ENCODE data around the gene HOXB9.

The HOXB9 gene

DNA sequence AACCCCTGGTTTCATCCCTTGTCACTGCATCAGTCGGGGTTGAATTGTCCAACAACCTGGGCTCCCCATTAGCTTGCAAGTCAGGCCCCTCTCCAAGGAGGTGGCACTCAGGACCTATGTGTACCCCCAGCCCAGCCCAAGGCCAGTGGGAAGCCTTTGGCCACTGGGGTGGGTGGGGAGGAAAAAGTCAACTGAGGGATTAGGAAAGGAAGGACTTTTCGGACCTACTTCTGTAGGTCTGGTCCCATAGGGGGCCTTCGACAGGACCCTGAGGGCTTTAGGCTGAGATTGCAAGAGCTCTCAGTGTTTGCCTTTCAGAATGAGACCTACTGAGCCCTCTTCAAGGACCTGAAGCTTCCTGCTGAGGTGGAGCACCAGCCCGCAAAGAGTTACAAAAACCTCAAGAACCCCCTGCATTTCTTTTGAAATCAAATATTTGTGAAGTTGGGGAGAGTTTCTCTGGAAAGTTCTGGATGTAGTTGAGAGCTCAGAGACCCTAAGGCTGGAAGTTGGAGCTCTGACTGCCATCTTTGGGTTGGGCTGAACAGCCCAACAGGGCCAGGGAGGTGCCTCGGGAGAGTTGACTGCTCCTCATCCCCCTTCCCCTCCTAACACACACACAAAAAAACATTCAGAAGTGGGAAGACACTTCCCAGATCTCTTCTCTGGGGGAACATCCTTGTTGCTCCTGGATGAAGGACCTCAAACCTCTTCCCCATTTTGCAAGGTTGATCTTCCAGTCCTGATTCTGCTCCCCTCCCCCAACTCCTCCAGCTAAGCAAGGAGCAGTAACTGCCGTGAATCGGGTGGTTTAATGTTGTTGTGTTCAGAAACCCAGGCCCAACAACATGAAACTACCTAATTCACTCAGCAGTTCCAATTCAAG is 5.8 kb upstream of the HOXB9 start:
- no peaks in the 10 kb centered on the region for H3K79me2 ChIP-seq (ENCODE audit: insufficient read depth, low read length)
- no peak overlapping the region for H3K27ac ChIP-seq (ENCODE audit: low read depth, low read length, poor library complexity, severe bottlenecking)
- H2AFZ ChIP-seq (ENCODE audit: low read length) = no peak overlapping the region
- H3K4me1 ChIP-seq (ENCODE audit: insufficient read depth, low read length, severe bottlenecking) = no peaks in the 10 kb centered on the region
- H3K9ac ChIP-seq (ENCODE audit: low read length) = no peak overlapping the region
- H3K9me2 ChIP-seq (ENCODE audit: low read depth, low read length) = no peaks in the 10 kb centered on the region
- H3K4me2 ChIP-seq (ENCODE audit: low read length) = no peak overlapping the region
- H4K20me1 ChIP-seq (ENCODE audit: insufficient read depth, low read length) = no peaks in the 10 kb centered on the region
- H3K9me3 ChIP-seq (ENCODE audit: low read length) = no peaks in the 10 kb centered on the region
- H3F3A ChIP-seq (ENCODE audit: insufficient read depth, low read length) = no peaks in the 10 kb centered on the region
- H3K4me3 ChIP-seq (ENCODE audit: low read depth, low read length, poor library complexity, severe bottlenecking) = no peak overlapping the region
- peaks cover 6% of the 10 kb centered on the region; the same call in 1 of the 2 replicates for H3K27me3 ChIP-seq (ENCODE audit: insufficient read depth, low read length)
- TF ChIP-seq EZH2 (IDR thresholded peaks at IDR 0.05; ENCODE audit: borderline replicate concordance, low read length) = no peak
- TF ChIP-seq, protein P1, sequence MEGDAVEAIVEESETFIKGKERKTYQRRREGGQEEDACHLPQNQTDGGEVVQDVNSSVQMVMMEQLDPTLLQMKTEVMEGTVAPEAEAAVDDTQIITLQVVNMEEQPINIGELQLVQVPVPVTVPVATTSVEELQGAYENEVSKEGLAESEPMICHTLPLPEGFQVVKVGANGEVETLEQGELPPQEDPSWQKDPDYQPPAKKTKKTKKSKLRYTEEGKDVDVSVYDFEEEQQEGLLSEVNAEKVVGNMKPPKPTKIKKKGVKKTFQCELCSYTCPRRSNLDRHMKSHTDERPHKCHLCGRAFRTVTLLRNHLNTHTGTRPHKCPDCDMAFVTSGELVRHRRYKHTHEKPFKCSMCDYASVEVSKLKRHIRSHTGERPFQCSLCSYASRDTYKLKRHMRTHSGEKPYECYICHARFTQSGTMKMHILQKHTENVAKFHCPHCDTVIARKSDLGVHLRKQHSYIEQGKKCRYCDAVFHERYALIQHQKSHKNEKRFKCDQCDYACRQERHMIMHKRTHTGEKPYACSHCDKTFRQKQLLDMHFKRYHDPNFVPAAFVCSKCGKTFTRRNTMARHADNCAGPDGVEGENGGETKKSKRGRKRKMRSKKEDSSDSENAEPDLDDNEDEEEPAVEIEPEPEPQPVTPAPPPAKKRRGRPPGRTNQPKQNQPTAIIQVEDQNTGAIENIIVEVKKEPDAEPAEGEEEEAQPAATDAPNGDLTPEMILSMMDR (IDR thresholded peaks at IDR 0.05; ENCODE audit: low read length) = no peak
- no peaks in the 10 kb centered on the region for H3K36me3 ChIP-seq (ENCODE audit: insufficient read depth, low read length)

DNA sequence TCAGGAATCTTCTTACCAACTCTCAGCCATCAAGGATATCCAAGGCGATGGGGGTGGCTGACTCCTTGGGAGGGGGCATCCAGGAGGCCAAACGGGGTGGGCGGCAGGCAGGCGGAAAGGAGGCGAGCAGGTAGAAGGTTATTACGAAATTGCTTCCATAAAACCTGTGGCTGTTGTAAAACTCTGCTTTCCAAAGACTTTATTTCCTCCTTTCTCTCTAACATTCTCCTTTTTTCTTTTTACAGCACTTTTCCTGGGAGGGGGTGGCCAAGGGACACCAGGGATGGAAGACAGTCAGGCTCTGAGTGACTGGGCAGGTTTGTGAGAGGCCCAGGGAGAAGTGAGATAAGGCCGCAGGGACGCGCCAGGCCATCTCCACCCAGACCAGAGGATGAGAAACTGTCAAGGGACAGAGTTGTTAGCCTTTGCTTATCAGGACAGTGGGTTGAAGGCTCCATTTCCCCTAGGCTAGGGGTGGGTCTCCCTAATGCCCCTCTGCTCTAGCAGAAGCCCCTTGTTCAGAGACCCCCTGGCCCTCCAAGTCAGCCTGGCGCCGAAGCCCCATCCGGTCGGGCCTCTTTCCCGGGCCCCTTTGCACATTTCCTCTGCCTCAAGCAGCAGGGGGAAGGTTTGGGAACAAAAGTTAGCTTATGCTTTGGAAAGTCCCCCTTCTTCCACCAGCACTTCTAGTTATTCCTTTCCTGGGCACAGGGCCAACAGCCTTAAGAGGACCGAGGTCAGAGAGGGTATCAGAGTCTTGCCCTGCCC is 5.0 kb upstream of the HOXB9 start:
- TF ChIP-seq EZH2 (IDR thresholded peaks at IDR 0.05; ENCODE audit: borderline replicate concordance, low read length) = no peak
- TF ChIP-seq, protein P1 (IDR thresholded peaks at IDR 0.05; ENCODE audit: low read length) = no peak
- Histone ChIP-seq H3K4me1 (ENCODE audit: insufficient read depth, low read length, severe bottlenecking) (no peaks in the 10 kb centered on the region), H3K79me2 (ENCODE audit: insufficient read depth, low read length) (no peaks in the 10 kb centered on the region), H3K4me2 (ENCODE audit: low read length) (no peak overlapping the region), H3F3A (ENCODE audit: insufficient read depth, low read length) (no peaks in the 10 kb centered on the region), H3K4me3 (ENCODE audit: low read depth, low read length, poor library complexity, severe bottlenecking) (no peak overlapping the region), H3K9me2 (ENCODE audit: low read depth, low read length) (no peaks in the 10 kb centered on the region), H4K20me1 (ENCODE audit: insufficient read depth, low read length) (no peaks in the 10 kb centered on the region), H3K9ac (ENCODE audit: low read length) (no peak overlapping the region), H3K27me3 (ENCODE audit: insufficient read depth, low read length) (peaks cover 6% of the 10 kb centered on the region; the same call in 1 of the 2 replicates), H3K9me3 (ENCODE audit: low read length) (no peaks in the 10 kb centered on the region), H2AFZ (ENCODE audit: low read length) (no peak overlapping the region), H3K36me3 (ENCODE audit: insufficient read depth, low read length) (no peaks in the 10 kb centered on the region), H3K27ac (ENCODE audit: low read depth, low read length, poor library complexity, severe bottlenecking) (no peak overlapping the region)

DNA sequence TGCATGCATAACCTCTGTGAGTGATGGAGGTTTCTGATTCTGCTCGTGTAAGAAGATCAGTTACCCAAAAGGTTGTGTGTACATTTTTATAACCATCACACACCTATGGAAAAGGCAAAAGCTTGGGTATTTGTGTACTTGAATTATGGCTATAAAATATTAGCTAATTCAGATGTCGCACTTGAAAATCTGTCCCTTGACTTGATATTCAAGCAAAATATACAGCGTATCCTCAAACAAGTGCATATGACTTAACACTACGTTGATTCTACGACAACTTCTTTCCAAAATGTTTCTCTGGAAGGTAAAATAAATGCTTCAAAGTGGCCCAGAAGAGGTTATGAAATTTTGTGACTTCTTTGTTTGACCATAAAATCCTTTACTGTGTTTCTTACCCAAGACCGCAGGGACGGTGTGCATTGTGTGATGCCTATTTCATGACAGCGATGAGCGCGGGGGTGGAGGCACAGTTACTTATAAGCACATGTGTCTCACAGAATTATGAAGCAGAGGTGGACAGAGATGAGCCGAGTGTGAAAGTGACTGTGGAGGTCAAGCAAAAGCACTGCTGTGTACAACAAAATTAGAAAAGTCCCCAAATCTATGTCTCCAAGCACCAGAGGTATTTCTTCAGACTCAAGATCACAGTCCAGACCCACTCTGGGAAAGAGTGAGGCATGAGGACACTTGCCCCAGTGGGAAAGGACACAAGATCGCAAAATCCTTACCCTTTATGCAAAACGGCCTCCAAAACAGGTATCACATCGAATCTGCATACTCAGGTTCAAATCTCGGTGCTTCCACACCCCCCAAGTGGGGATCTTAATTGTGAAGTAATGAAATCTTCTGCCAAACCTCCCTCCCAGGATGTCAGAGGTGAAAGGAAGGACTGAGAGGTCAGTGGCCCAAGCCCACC is 4.1 kb upstream of the HOXB9 start:
- TF ChIP-seq, protein P1 (IDR thresholded peaks at IDR 0.05; ENCODE audit: low read length) = no peak
- no peak for TF ChIP-seq EZH2 (IDR thresholded peaks at IDR 0.05; ENCODE audit: borderline replicate concordance, low read length)
- Histone ChIP-seq H3K27me3 (ENCODE audit: insufficient read depth, low read length) (peaks cover 4% of the 10 kb centered on the region; the same call in 1 of the 2 replicates), H3K9me3 (ENCODE audit: low read length) (no peaks in the 10 kb centered on the region), H3K36me3 (ENCODE audit: insufficient read depth, low read length) (no peaks in the 10 kb centered on the region), H3K79me2 (ENCODE audit: insufficient read depth, low read length) (no peaks in the 10 kb centered on the region), H3K4me1 (ENCODE audit: insufficient read depth, low read length, severe bottlenecking) (no peaks in the 10 kb centered on the region), H3K9me2 (ENCODE audit: low read depth, low read length) (no peaks in the 10 kb centered on the region), H3F3A (ENCODE audit: insufficient read depth, low read length) (no peaks in the 10 kb centered on the region), H2AFZ (ENCODE audit: low read length) (no peak overlapping the region), H3K27ac (ENCODE audit: low read depth, low read length, poor library complexity, severe bottlenecking) (no peak overlapping the region), H4K20me1 (ENCODE audit: insufficient read depth, low read length) (no peaks in the 10 kb centered on the region), H3K9ac (ENCODE audit: low read length) (no peak overlapping the region), H3K4me2 (ENCODE audit: low read length) (no peak overlapping the region), H3K4me3 (ENCODE audit: low read depth, low read length, poor library complexity, severe bottlenecking) (no peak overlapping the region)

All from OCI-LY1 (cell line).